Esophagus squamous epithelium (tissue), 4 donors: ENCODE measurements around the gene KMT5C.

Source experiments
- CTCF ChIP-seq, 6 experiments: fragments of 450-650 bp in 4 of 6; fragments of 200-600 bp in 2 of 6; sonication (generic) in 2 of 6; IDR thresholded peaks; one replicate each; pipeline ENCODE4 v1.5.1; 2016 to 2019; ENCODE audit warnings: antibody characterized with exemption in 6 of 6, mild to moderate bottlenecking in 4 of 6, moderate library complexity in 4 of 6
- POLR2A ChIP-seq, 4 donors: fragments of 450-650 bp; IDR thresholded peaks; one replicate each; pipeline ENCODE4 v1.6.1; 2017; ENCODE audit warnings: antibody characterized with exemption in 4 of 4, mild to moderate bottlenecking in 4 of 4, moderate library complexity in 3 of 4

GRCh38 chr19:55300886-55301458 lies 38.7 kb upstream of the KMT5C start:
- TF ChIP-seq CTCF (IDR thresholded peaks at IDR 0.05): no peak
- TF ChIP-seq POLR2A (IDR thresholded peaks at IDR 0.05): no peak
